Fibroblast of pulmonary artery (primary cell): Measurements from ENCODE around the gene ENPP7.

ENCODE experiments used
- DNase-seq: peaks from one replicate; pipeline ENCODE4 v3.0.0-alpha.2; 2010; ENCODE audit warnings: low read depth
- H3K4me3 ChIP-seq: replicated peaks from 2 replicates; pipeline ENCODE4 v1.5.1; 2011; ENCODE audit warnings: low read depth, mild to moderate bottlenecking, control low read depth, low read length, moderate library complexity
- CTCF ChIP-seq: IDR thresholded peaks from 2 replicates; pipeline ENCODE4 v1.5.1; 2011; ENCODE audit warnings: mild to moderate bottlenecking, control low read depth, low read length, inconsistent platforms; ENCODE audit errors: missing control alignments

Gene ENPP7

GRCh38 chr17:79721993-79722671 lies 8.6 kb upstream of the ENPP7 start:
- no peak for DNase-seq
- peak; percentile 20 for TF ChIP-seq CTCF
- no peak overlapping the region for H3K4me3 ChIP-seq

DNA sequence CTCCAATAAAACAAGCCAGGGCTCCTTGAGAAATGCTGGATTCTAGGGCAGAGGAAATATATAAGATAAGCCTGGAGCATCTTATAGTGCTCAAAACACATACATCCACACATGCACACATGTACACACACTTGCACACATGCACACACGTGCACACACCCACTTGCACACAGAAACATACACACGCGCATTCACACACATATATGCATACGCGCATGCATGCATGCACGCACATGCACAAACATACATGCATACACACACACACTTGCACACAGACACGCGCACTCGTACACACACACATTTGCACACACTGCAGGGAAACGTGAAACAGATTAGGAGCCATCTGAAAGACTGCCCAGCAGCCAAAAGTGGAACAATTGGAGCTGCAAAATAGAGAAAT lies 8.0 kb upstream of the ENPP7 start:
- no peak overlapping the region for H3K4me3 ChIP-seq
- DNase-seq: no peak
- TF ChIP-seq CTCF: no peak

DNA sequence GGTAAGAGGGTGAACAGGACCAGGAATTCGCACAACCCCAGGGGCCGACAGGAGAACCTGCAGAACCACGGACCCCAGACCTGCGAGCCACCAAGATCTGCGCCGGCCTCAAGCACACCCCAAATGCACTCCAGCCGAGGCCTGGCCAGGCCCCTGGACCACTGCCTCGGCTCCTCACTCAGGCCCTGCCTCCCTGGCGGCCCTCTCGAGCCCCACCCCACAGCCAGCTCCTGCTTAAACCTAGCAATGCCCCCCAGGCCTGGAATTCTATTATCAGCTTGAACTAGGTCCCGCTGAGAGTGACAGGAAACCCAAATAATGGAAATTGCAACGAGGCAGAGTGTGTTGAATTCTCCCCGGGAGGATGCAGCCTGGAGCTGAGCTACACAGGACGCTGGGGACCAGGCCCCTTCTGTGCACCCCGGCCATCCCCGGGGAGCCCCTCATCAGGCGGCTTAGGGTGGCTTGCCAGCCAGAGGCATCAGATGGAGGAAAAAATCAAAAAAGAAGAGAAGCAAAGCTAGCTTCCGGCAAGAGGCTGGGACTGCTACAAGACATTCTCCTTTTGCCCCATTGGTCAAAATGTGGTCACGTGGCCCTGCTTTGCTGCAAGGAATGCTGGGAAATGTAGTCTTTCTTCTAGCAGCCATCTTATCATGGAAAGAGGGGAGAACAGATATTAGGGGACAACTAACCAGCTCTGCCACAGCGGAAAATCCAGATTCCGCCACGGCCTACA lies 2.4 kb upstream of the ENPP7 start:
- TF ChIP-seq CTCF: no peak
- peak; percentile 94 for DNase-seq
- H3K4me3 ChIP-seq: peak overlapping the region; percentile 40

DNA sequence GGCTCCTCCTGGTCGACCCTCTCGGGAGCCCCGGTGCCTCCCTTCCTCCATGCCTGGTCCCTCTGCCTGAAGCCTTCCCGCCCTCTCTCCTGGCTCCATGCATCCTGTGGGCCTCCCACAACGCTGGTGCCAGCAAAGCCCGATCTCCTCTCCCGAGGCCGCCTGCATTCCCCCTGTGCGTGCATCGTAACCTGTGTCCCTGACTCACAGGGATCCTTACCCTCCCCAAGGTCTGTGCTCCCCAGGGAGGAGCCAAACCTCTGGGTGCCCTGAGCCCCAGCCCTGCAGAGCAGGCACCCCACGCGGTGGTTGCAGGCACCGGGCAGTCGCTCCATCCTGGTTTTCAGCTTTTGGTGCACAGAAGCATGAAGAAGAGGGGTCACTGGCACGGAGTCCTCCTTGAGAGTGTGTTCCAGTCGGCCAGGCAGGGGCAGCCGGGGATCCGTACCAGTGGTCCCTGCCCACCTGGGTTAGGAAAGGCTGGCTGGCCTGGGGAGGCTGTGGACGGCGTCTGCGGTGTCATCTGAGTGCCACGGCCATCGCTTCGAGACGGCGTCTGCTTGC lies 1.8 kb upstream of the ENPP7 start:
- no peak for DNase-seq
- H3K4me3 ChIP-seq: no peak overlapping the region
- TF ChIP-seq CTCF: no peak

DNA sequence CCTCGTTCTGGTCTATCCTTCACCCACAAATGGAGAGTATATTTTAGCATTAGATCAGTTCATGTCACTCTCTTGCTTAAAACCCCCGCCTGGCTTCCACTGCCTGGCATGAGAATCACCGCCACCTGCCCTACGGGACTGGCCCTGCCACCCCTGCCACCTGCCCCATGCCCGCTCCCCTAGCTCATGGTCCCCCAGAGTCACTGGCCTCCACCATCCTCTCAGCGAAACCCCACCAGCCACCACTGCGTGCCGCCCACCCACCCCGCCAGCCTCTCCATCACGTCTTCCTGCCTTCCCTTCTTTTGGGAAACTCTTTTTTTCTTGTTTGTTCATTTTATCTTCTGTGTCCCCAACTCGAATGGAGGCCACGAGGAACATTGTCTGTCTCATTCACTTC lies 982 bp upstream of the ENPP7 start:
- H3K4me3 ChIP-seq: no peak overlapping the region
- TF ChIP-seq CTCF: no peak
- DNase-seq: no peak

DNA sequence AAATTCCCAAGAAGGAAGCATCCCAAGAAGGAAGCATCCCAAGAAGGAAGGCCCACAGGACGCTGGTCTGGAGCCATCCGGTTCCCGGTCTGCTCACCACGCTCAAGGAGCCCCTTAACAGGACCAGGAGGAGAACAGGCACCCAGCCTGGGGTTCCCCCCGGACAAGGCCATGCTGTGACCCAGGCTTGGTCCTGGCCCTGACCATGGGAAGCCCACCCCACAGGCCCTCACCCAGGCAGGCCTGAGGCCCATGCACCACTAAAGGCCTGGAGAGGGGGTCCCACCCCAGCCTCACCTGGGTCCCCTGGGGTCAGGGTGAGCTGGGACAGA lies 340 bp upstream of the ENPP7 start:
- no peak for DNase-seq
- H3K4me3 ChIP-seq: no peak overlapping the region
- no peak for TF ChIP-seq CTCF
